Inflammatory macrophage (primary cell): ENCODE results near the gene LCE5A.
"Not testable (repeated sequence)": the region's sequence is repeated elsewhere in the genome, so short reads cannot be mapped to it uniquely, and the experiment has no call there.

ENCODE experiments used
- DNase-seq, 2 donors: peaks; one replicate each; pipeline ENCODE4 v3.0.0-alpha.2; 2020 to 2022

Gene LCE5A

DNA sequence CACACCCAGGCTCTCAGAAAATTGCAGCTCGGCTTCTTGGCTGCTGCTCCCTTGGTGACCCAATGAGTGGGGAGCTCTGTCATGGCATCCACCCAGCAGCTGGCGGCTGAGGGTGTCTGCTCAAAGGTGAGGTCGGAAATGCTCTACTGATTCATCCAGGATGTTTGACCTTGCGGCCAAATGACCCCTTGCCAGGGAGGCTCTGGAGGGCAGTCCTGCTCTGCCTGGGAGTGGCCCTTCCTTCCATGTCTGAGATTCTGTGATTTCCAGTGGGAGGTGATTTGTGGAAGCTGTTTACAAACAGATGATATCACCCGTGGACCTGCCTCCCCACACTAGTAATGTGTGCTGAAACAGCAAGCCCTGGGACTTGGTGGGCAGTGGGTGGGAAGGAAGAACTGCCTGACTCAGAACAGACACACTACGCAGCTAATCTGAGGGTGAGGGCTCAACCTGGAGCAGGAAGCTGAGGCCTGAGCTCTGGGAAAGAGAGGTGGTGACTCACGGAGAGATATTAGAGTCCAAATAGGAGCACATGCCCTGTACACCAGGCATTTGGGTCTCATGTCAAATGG lies 6.7 kb downstream of the LCE5A start:
- DNase-seq: peak; percentile 60 to 81

DNA sequence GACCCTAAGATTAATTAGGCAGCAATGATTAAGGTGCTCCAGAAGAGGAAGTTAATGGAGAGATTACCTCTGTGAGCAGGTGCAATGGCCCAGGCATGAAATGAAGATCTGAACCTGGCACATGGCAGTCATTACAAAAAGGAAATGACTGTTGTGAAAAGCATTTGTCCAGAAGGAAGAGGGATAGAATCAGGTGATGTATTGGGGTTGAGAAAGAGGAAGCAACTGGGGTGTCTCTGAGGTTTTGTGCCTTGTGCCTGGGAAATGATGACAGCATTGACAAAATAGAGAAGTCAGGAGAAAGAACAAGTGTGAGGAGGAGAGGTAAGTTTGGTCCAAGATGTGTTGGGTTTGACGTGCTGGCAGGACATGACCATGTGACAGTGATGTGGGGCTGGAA lies 9.2 kb downstream of the LCE5A start:
- peak; percentile 74 to 82 for DNase-seq

DNA sequence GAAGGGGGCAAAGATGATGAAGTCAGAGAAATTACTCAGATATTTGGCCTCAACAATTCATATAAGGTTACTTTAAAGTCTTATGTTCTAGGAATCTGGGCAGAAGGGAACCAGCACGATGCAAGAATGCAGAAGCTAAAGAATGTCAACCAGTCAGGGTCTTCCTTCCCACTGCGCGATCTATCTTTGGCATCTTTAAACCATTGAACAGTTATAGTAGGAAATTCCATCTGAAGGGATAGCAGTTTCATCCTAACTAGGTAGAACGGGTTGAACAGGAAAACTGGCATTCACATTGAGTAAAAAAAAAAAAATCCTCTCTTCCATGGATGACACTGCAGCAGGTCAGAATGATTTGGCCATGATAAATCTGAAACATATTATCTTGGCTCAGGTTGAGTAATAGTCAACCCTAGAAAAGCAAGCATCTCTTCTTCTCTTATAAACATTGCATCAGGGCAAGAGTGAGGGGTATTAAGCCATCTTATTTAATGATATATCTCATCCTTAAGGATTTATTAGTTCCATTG lies 10.0 kb downstream of the LCE5A start:
- no peak for DNase-seq

DNA sequence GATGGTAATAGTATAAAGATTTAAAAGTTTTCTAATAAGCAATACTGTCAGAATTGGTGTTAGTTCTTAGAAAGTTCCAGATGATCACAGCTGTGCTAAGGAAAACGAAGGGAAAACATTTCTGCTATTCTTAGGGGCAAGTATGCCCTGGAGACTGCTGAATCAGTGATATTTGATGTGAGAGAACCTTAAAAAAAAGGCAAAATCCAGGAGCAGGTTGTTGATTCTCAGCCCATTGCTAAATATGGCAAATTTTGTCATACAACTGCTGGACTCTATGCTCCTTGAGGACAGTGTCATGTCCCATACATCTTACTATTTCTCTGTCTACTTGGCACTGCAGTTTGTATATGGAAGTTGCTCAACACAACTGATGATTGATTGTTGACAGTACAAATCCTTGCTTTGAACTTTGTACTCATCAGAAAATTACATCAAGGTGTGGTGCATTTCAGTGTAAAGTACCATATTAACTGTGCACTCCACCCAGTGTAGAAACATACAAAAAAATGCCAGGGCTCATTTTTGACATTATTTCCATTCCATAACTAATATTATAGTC lies 14.6 kb downstream of the LCE5A start:
- DNase-seq: no peak

DNA sequence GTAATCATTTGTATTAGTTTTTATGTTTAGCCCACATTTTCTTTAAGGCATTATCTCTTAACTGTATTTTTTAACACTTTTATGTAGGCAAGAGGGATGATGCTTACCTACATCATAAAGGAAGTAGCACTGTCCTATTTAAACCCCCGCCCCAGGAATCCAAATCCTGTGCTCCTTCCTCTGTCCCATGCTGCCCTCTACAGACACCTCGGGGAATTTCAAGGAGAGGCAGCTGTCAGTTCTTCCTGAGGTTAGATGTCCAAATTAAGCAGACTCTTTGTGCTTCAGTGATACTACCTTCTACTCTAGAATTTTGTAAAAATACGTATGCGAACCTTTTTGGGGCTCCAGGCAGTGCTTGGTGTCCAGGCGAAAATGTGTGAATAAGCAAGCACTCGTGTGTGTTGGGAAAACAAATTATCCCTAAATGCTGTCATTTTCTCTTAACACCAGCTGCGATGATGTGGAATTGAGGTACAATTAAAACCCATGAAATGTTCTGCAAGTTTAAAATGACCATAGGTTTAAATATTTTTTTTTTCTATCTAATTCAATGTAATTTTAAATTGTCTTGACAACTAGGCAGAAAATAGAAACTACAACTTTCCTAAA lies 22.8 kb downstream of the LCE5A start:
- DNase-seq: peak; percentile 54 to 62

DNA sequence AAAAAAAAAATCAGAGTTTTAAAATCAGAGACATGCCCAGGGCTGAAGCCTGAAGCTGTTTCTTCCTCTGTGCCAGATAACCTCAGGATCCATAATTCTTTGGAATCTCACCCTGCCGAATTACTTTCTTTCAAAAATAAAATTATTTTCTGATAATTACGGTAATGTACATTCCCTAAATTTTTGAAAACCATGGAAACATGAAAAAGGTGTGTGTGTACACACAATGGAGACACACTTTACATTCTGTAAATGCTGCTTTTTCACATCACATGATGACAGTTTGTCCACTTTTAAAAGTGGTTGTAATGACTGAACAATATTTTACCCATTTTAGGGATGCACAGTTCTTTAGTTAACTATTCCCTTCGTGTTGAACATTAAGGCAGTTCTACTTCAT lies 25.2 kb downstream of the LCE5A start:
- DNase-seq: no peak

DNA sequence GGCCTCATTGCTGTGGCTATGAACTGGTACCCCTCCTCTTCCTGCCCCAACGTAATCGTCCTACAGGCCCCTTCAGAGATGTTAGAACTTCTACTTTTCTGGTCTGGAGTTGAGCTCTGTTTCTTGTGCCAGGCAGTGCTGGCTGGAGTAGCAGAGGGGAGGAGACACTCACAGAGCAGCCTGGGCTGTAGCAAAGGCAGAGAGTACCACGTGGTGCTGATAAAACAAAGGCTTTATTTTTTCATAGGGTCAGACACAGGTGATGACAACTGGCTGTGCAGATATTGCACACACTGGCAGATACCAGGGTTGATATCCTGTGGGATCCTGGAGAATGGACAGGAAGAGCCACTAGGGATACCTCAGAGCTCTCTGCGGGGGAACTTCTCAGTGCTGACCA lies 26.9 kb downstream of the LCE5A start:
- no peak for DNase-seq

DNA sequence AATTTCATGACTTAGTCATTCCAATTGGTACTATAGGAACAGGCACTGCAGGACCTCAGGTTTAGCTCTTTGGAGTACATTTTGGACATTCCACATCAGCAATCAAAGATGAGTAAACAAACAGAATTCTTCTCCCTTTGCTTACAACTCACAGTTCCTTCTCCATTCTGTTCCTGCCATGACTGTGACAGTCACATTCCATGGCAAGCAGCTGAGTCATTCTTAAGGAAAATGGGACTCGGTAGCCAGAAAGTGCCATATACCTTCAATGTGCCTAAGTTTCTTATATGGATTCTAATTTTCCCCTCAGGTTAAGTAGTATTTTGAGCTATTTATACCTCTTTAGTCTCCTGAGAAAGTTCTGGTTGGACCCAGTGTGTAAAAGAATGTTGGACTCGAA lies 29.3 kb downstream of the LCE5A start:
- DNase-seq: no peak

DNA sequence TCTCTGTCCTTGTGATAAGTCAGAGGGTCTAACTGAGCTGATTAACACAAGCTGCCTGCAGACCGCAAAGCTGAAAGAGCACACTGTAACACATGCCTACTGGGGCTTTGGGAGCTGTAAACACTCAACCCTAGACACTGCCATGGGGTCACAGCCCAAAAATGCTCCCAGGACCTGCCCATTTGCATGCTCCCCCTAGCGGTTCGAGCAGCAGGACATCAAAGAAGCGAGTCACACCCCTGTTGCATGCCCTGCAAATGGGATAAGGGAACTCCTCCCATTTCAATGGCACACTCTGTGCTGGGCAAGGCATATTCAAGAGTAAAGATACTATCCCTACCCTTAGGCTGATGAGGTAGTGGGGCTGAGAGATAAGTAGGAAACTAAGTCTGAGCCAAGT lies 33.2 kb downstream of the LCE5A start:
- DNase-seq: peak in 1 of 2 donors; percentile 11

DNA sequence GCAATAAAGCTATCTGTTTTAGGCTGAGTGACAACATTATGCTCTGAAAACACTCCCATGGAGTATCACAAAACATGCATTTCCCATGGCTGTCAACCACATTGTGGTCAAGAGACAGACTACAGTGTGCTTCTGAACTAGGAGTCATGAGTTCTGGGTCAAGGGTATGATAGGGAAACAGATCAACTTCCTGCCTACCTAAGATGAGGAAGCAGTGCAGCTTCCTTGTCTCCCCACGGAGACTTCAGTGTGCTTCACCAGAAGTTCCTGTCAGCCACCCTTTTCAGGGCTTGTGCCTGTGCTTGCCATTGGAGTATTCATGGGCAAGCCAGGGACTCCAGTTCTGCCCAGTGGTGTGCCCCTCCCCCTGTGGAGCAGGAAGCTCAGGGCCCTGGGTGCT lies 36.1 kb downstream of the LCE5A start:
- peak; percentile 21 to 51 for DNase-seq

DNA sequence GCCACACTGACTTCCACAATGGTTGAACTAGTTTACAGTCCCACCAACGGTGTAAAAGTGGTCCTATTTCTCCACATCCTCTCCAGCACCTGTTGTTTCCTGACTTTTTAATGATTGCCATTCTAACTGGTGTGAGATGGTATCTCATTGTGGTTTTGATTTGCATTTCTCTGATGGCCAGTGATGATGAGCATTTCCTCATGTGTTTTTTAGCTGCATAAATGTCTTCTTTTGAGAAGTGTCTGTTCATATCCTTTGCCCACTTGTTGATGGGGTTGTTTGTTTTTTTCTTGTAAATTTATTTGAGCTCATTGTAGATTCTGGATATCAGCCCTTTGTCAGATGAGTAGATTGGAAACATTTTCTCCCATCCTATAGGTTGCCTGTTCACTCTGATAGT lies 37.8 kb downstream of the LCE5A start:
- not testable (repeated sequence) for DNase-seq
